ENCODE measurements around the gene ZDHHC23.
A peak's percentile ranks its signal among the peaks of the same experiment; 100 is the strongest.

The ZDHHC23 gene

GRCh38 chr3:113947372-113948014, at the start of gene ZDHHC23:
Gene ZDHHC23 (plus strand): TSS chr3:113948013. CDS start chr3:113948803, 790 bp downstream.
- FAIRE-seq, result no peak

- peak; percentile 33 for FAIRE-seq
These were observed 48.9 kb upstream of the ZDHHC23 start for GRCh38 chr3:113898892-113899291.

GRCh38 chr3:113906568-113907140, 41.2 kb upstream of the ZDHHC23 start:
- no peak for FAIRE-seq

- FAIRE-seq, result no peak
These were observed 39.7 kb upstream of the ZDHHC23 start for GRCh38 chr3:113908133-113908532.

- FAIRE-seq, result no peak
These were observed 36.8 kb upstream of the ZDHHC23 start for GRCh38 chr3:113910966-113911365.

GRCh38 chr3:113912552-113913236, 35.1 kb upstream of the ZDHHC23 start:
- FAIRE-seq, result peak; percentile 97

GRCh38 chr3:113914646-113915045, 33.2 kb upstream of the ZDHHC23 start:
- no peak for FAIRE-seq

- no peak for FAIRE-seq
These were observed 20.3 kb upstream of the ZDHHC23 start for GRCh38 chr3:113927556-113927955.

GRCh38 chr3:113946831-113947230, 982 bp upstream of the ZDHHC23 start:
- peak; percentile 62 for FAIRE-seq

GRCh38 chr3:113948015-113948917, 453 bp downstream of the ZDHHC23 start:
- no peak for FAIRE-seq

- no peak for FAIRE-seq
These were observed 5.1 kb downstream of the ZDHHC23 start for GRCh38 chr3:113952921-113953320.

- no peak for FAIRE-seq
These were observed 5.9 kb downstream of the ZDHHC23 start for GRCh38 chr3:113953677-113954076.

- no peak for FAIRE-seq
These were observed 6.4 kb downstream of the ZDHHC23 start for GRCh38 chr3:113954091-113954685.

- no peak for FAIRE-seq
These were observed 16.1 kb downstream of the ZDHHC23 start for GRCh38 chr3:113963879-113964278.

GRCh38 chr3:113966172-113966571, 18.4 kb downstream of the ZDHHC23 start:
- FAIRE-seq, result no peak

GRCh38 chr3:113968986-113969385, 21.2 kb downstream of the ZDHHC23 start:
- peak; percentile 83 for FAIRE-seq

- FAIRE-seq, result no peak
These were observed 30.0 kb downstream of the ZDHHC23 start for GRCh38 chr3:113977822-113978221.

GRCh38 chr3:113979916-113980315, 32.1 kb downstream of the ZDHHC23 start:
- no peak for FAIRE-seq

- FAIRE-seq, result no peak
These were observed 34.0 kb downstream of the ZDHHC23 start for GRCh38 chr3:113981803-113982202.

- FAIRE-seq, result no peak
These were observed 35.7 kb downstream of the ZDHHC23 start for GRCh38 chr3:113983544-113983943.

GRCh38 chr3:113985541-113985940, 37.7 kb downstream of the ZDHHC23 start:
- FAIRE-seq, result no peak

- FAIRE-seq, result no peak
These were observed 57.7 kb downstream of the ZDHHC23 start for GRCh38 chr3:114005481-114005880.

Measured in islet of Langerhans (tissue), 1 donor.